Colon (tissue), 2 donors: ENCODE measurements around the gene HPCAL4.

Source experiments
- FAIRE-seq: peaks from 2 replicates; lab custom pipeline; 2012; peaks lifted over from hg19 to GRCh38; lab: Jason Lieb, UNC
- donor health status: control.
- donor health status: control.

HPCAL4 gene

GRCh38 chr1:39701049-39701439, 9.8 kb upstream of the HPCAL4 start:
- FAIRE-seq, result no peak

GRCh38 chr1:39700348-39700747, 9.1 kb upstream of the HPCAL4 start:
- FAIRE-seq, result no peak

- FAIRE-seq, result no peak
These were observed 8.2 kb upstream of the HPCAL4 start for GRCh38 chr1:39699419-39699818.

DNA sequence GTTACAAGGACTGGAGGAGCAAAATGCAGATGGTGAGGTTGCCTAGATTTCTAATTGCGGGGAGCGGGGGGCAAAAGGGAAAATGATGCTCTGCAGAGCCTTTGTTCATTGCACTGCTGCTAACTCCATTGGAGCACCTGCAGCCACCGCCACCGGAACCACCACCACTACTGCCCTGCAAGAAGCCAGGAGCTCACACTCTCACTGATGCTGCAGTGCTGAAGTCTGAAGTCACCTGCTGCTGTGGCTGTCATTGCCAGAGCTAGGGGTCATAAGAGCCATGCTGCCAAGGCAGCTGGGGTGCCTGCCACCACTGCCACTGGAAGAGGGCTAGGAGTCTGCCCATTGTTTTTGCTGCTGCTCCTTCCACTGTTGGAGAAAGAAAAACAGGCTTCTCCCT, 7.3 kb upstream of the HPCAL4 start:
- no peak for FAIRE-seq

DNA sequence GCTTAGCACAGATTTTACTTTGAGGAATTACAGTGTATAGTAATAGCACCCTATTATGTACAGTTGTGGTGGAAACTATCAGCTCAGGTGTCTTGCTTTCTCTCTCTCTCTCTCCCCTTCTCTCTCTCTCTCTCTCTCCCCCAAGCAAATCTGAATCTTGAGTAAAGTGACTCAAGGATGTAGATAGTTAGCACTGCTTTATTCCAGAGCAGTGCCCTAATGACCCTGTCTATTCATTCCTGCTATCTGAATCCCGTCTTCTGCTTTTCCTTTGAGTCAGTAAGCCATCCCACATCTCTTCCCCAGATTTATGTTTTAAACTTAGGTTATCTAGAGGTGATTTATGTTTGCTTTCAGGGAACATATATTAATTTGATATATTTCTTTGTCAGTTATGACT, 5.2 kb upstream of the HPCAL4 start:
- no peak for FAIRE-seq

- FAIRE-seq, result no peak
These were observed 3.8 kb upstream of the HPCAL4 start for GRCh38 chr1:39695016-39695415.

GRCh38 chr1:39694026-39694425, 2.8 kb upstream of the HPCAL4 start:
- FAIRE-seq, result no peak

- FAIRE-seq, result no peak
These were observed 1.2 kb upstream of the HPCAL4 start for GRCh38 chr1:39692152-39693074.

DNA sequence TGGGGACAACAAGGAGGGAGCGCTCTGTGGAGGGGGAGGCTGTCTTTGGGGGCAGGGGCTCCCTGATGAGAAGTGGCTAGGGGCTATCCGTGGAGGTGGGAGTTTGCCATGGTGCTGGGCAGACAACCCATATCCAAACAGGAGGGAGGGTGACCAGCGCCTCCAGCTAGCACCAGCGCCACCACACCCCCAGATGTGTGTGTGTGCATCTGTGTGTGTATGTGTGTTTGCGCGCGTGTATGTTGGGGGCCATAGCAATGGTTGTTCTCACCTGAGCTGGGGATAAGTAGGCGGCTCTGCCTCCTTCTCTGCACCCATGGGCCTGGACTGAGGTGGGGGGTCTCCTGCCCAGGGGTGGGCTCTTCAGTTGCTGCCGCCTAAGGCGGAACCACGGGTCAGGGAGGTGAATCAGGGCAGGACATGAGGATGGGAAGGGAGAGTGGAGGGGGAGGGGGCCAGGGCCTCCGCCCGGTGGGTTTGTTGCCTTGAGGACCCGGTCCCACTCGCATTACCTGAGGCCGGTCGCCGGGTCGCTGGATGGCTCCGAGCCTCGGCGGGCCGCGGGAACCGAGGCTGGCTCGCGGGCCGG, 345 bp downstream of the HPCAL4 start:
- no peak for FAIRE-seq

GRCh38 chr1:39690225-39690624, 1.0 kb downstream of the HPCAL4 start:
- no peak for FAIRE-seq

GRCh38 chr1:39689635-39690034, 1.6 kb downstream of the HPCAL4 start:
- FAIRE-seq, result no peak

DNA sequence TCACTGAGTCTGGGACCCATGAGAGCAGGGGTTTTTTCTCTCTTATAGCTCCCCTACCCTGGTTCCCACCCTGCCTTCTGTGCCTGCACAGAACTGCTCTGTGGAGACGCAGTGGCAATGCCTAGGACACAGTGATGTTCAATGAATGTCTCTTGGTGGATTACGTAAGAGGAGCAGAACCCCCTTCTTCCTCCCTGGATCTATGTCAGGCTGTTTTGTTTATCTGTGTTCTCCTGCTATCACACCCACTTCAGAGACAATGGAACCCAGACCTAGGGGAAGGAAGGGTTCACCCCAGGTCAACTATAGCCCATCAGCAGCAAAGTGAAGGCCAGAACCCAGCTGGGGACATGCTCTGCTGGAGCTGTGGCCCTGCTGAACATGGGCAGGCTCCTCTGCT, 2.0 kb downstream of the HPCAL4 start:
- no peak for FAIRE-seq

DNA sequence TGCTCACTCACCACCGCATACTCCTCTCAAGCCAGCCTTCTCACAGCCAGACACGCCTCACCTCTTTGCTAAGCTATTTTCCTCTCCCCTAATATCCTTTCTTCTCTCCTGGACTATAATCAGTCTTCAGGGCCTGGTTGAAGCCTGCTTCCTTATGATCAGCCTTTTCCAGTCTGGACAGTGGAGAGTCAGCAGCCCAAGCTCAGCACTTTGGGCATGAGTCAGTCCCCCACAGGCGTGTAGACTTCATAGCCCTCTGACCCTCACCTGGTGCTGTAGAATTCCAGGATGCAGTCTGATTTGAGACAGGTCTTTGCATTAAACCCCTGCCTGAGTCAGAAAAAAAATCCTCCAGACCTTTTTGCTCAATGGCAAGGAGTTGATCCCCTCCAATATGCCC, 2.5 kb downstream of the HPCAL4 start:
- no peak for FAIRE-seq

DNA sequence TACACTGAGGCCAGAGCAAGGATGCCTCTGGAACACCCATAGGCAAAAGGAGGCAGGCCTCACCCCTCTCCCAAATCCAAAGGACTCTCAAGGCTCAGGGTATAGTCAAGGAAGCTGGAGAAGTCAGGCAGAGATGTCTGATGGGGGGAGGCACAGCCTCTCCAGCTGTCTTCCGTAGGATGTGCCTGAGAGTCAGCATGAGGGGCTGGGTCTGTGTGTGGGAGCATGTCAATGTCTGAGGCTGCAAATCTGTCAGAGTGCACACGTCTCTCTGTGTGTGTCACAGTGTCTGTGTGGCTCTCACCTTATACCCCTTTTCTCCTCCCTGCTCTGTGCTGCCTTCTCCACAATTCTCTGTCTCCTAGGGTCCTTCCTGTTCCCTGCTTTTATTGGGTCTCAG, 4.0 kb downstream of the HPCAL4 start:
- FAIRE-seq, result no peak

GRCh38 chr1:39685071-39685470, 6.2 kb downstream of the HPCAL4 start:
- no peak for FAIRE-seq

GRCh38 chr1:39684313-39684664, 6.9 kb downstream of the HPCAL4 start:
- FAIRE-seq, result no peak

- no peak for FAIRE-seq
These were observed 7.5 kb downstream of the HPCAL4 start for GRCh38 chr1:39683591-39684312.

GRCh38 chr1:39681999-39682398, 9.2 kb downstream of the HPCAL4 start:
- FAIRE-seq, result no peak

- no peak for FAIRE-seq
These were observed 9.9 kb downstream of the HPCAL4 start for GRCh38 chr1:39681294-39681693.

GRCh38 chr1:39680751-39681150, 10.5 kb downstream of the HPCAL4 start:
- FAIRE-seq, result no peak

DNA sequence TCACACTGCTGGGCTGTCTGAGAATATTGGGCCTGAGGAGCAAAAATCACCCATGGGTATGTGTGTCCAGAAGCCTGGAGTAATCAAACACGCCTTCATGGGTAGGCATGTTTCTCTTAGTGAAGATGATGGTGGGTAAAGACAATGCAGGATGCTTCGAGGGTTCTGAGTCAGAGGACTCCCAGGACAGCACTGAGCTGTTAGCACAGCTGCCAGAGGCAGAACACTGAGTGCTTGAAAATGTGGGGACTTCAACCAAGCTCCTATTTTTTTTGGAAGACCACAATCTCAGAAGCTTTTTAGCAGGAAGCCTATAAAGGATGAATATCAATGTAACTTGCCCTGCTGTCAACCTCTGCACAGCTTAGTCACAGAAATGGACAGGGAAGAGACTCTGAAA, 11.4 kb downstream of the HPCAL4 start:
- no peak for FAIRE-seq

GRCh38 chr1:39678889-39679288, 12.3 kb downstream of the HPCAL4 start:
- no peak for FAIRE-seq

- no peak for FAIRE-seq
These were observed 13.6 kb downstream of the HPCAL4 start for GRCh38 chr1:39677645-39678044.
